IMR-90 (cell line): ENCODE measurements around the gene MPIG6B. TPM values are rescaled to one million over a fixed set of nuclear protein-coding genes. Genes with fewer than 3 reads are reported as not detected.

Experiments
- ATAC-seq: fragments of 200-7000 bp; cut with Tn5 transposase; 2 replicates; pipeline ENCODE4 v1.9.1; 2020; ENCODE audit warnings: low read depth, mild to moderate bottlenecking, moderate library complexity
- BruUV-seq: library from RNA; stranded (reverse); fragments of 400-500 nt; replicated peaks from 2 replicates; lab custom pipeline; 2021; lab: Mats Ljungman, UMichigan
- CTCF ChIA-PET: fragments of 300-600 bp; formaldehyde crosslinking; extraction: SDS; loops from one replicate; lab custom pipeline; 2021; ENCODE audit warnings: antibody characterized with exemption; lab: Yijun Ruan, JAX
- POLR2A ChIA-PET: fragments of 300-600 bp; sonication (Branson Sonifier 250); formaldehyde crosslinking; loops from one replicate; lab custom pipeline; 2022; ENCODE audit warnings: antibody characterized with exemption; ENCODE audit not compliant: unreplicated experiment; lab: Charles Lee
- DNase-seq: peaks from one replicate; pipeline ENCODE4 v3.0.0; 2013
- H2AFZ ChIP-seq: replicated peaks from 2 replicates; pipeline ENCODE3; 2013; ENCODE audit warnings: low read length, mild to moderate bottlenecking; ENCODE audit not compliant: poor library complexity
- H2AK5ac ChIP-seq: 2 replicates; pipeline ENCODE4 v1.6.1; 2013; ENCODE audit warnings: low read depth, low read length, inconsistent platforms
- H2AK9ac ChIP-seq: replicated peaks from 2 replicates; pipeline ENCODE3; 2013; ENCODE audit warnings: mild to moderate bottlenecking, low read depth, low read length, moderate library complexity; ENCODE audit not compliant: poor library complexity
- H2BK120ac ChIP-seq: 2 replicates; pipeline ENCODE4 v1.6.1; 2013; ENCODE audit warnings: low read depth, low read length, inconsistent platforms
- H2BK15ac ChIP-seq: 3 replicates; pipeline ENCODE4 v1.6.1; 2013; ENCODE audit warnings: low read depth, low read length, inconsistent platforms
- H2BK20ac ChIP-seq: 2 replicates; pipeline ENCODE4 v1.6.1; 2013; ENCODE audit warnings: low read depth, mild to moderate bottlenecking, inconsistent platforms, low read length, moderate library complexity
- H2BK5ac ChIP-seq: 2 replicates; pipeline ENCODE4 v1.6.1; 2013; ENCODE audit warnings: mild to moderate bottlenecking, low read depth, low read length, inconsistent platforms; ENCODE audit not compliant: poor library complexity, severe bottlenecking
- H3K14ac ChIP-seq: replicated peaks from 2 replicates; pipeline ENCODE4 v1.6.1; 2013; ENCODE audit warnings: low read depth, low read length, inconsistent platforms
- H3K18ac ChIP-seq: 2 replicates; pipeline ENCODE4 v1.6.1; 2013; ENCODE audit warnings: low read depth, low read length, control low read depth
- H3K23ac ChIP-seq: 2 replicates; pipeline ENCODE4 v1.6.1; 2013; ENCODE audit warnings: low read depth, low read length, inconsistent platforms
- H3K27ac ChIP-seq: 2 replicates; pipeline ENCODE4 v1.5.1; 2013; ENCODE audit warnings: mild to moderate bottlenecking, control low read depth, low read length; ENCODE audit not compliant: insufficient read depth
- H3K27me3 ChIP-seq: 2 replicates; pipeline ENCODE4 v1.6.1; 2013; ENCODE audit warnings: low read length; ENCODE audit not compliant: control insufficient read depth, insufficient read depth
- H3K36me3 ChIP-seq: 2 replicates; pipeline ENCODE4 v1.6.1; 2013; ENCODE audit warnings: low read length, mixed read lengths; ENCODE audit not compliant: control insufficient read depth, insufficient read depth
- H3K4ac ChIP-seq: 2 replicates; pipeline ENCODE4 v1.6.1; 2013; ENCODE audit warnings: low read depth, low read length, inconsistent platforms
- H3K4me1 ChIP-seq: 2 replicates; pipeline ENCODE4 v1.6.1; 2013; ENCODE audit warnings: low read length, mixed read lengths; ENCODE audit not compliant: control insufficient read depth, insufficient read depth
- H3K4me2 ChIP-seq: 2 replicates; pipeline ENCODE4 v1.6.1; 2013; ENCODE audit warnings: low read depth, mild to moderate bottlenecking, control low read depth, low read length, moderate library complexity
- H3K4me3 ChIP-seq: 2 replicates; pipeline ENCODE4 v1.5.1; 2013; ENCODE audit warnings: low read depth, mild to moderate bottlenecking, control low read depth, low read length, moderate library complexity; ENCODE audit not compliant: insufficient read depth
- H3K56ac ChIP-seq: 2 replicates; pipeline ENCODE4 v1.6.1; 2013; ENCODE audit warnings: low read length, inconsistent platforms; ENCODE audit not compliant: insufficient read depth; ENCODE audit errors: extremely low read depth
- H3K79me1 ChIP-seq, 2 experiments: 2 replicates each; pipeline ENCODE4 v1.6.1; 2013; ENCODE audit warnings: low read length in 2 of 2, inconsistent platforms in 1 of 2, low read depth in 1 of 2
- H3K9ac ChIP-seq: 2 replicates; pipeline ENCODE4 v1.6.1; 2013; ENCODE audit warnings: low read depth, low read length, control low read depth
- H3K9me1 ChIP-seq: 2 replicates; pipeline ENCODE4 v1.6.1; 2013; ENCODE audit warnings: low read length, inconsistent platforms; ENCODE audit not compliant: insufficient read depth
- H3K9me3 ChIP-seq: 2 replicates; pipeline ENCODE4 v1.6.1; 2013; ENCODE audit warnings: low read length; ENCODE audit not compliant: control insufficient read depth, insufficient read depth
- H4K20me1 ChIP-seq: 2 replicates; pipeline ENCODE4 v1.6.1; 2013; ENCODE audit warnings: low read length, inconsistent platforms; ENCODE audit not compliant: insufficient read depth
- H4K5ac ChIP-seq: 2 replicates; pipeline ENCODE4 v1.6.1; 2013; ENCODE audit warnings: mild to moderate bottlenecking, low read depth, low read length, control low read depth
- H4K8ac ChIP-seq, 2 experiments: 2 replicates each; pipeline ENCODE4 v1.6.1; 2013; ENCODE audit warnings: low read depth in 2 of 2, low read length in 2 of 2, control low read depth in 1 of 2, inconsistent platforms in 1 of 2
- H4K91ac ChIP-seq: 2 replicates; pipeline ENCODE4 v1.6.1; 2013; ENCODE audit warnings: low read depth, low read length, inconsistent platforms; ENCODE audit not compliant: insufficient read depth
- CHD1 ChIP-seq: IDR thresholded peaks from 2 replicates; pipeline ENCODE4 v1.6.1; 2012; ENCODE audit warnings: low read depth, low read length, improper control_type of control experiment
- MXI1 ChIP-seq: IDR thresholded peaks from 2 replicates; pipeline ENCODE4 v1.6.1; 2012; ENCODE audit warnings: low read depth, mild to moderate bottlenecking, low read length, moderate library complexity, borderline replicate concordance
- WGBS, 2 experiments: methylation state at CpG; one replicate each; pipeline versions ENCODE4 v1.1.5 to v1.1.7; 2013; ENCODE audit warnings: missing lambda C conversion rate in 2 of 2; ENCODE audit not compliant: insufficient read length in 1 of 2; ENCODE audit errors: extremely low coverage in 2 of 2; 5-methylcytosine and 5-hydroxymethylcytosine counted together
- dilution Hi-C: fragments of 300-500 bp; cut with HindIII; formaldehyde crosslinking; loops from one replicate; pipeline ENCODE4 v1.14.3; 2018; ENCODE audit warnings: low sequenced_read_pairs; ENCODE audit not compliant: unreplicated experiment
- in situ Hi-C: fragments of 300-500 bp; cut with MboI; formaldehyde crosslinking; loops from 3 replicates; pipeline ENCODE4 v1.14.3; 2019; ENCODE audit warnings: low sequenced_read_pairs, inconsistent platforms, mixed read lengths
- intact Hi-C: fragments of 100-400 bp; cut with micrococcal nuclease; formaldehyde crosslinking; loops from 2 replicates; pipeline ENCODE4 v1.10.0; 2022
- polyA plus RNA-seq, 3 experiments: library from polyadenylated mRNA; depleted of rRNA; stranded (reverse); fragments of >200 nt; gene quantifications; 2 replicates each; pipeline ENCODE4 v1.2.3, GENCODE V29; 2012; ENCODE audit warnings: low replicate concordance in 1 of 3
- total RNA-seq: library from RNA; depleted of rRNA; stranded (reverse); fragments of >200 nt; gene quantifications from 2 replicates; pipeline ENCODE4 v1.2.3, GENCODE V29; 2012

MPIG6B gene
- total and polyA plus RNA-seq, 2 of the 4 experiments (the other 2 are of a cell fraction): not detected

GRCh38 chr6:31701666-31702404, 21.3 kb upstream of the MPIG6B start:
- Histone ChIP-seq H2AK5ac (peak overlapping the region; percentile 70; the same call in 1 of the 2 replicates), H2BK5ac (peak overlapping the region; percentile 79), H3K79me1 (peaks cover 21 to 44% of the 10 kb centered on the region in 2 experiments), H4K20me1 (0 out of 2 replicates have a peak, but pooled peaks cover 11% of the 10 kb centered on the region), H4K8ac (peak overlapping the region; percentile 43 to 53; a peak in 2 of 4 replicates), H4K5ac (no peak overlapping the region; the same call in 1 of the 2 replicates), H4K91ac (peak overlapping the region; percentile 15; the same call in 1 of the 2 replicates), H3K14ac (peak overlapping the region; percentile 88), H3K4me1 (peaks cover 6% of the 10 kb centered on the region), H3K18ac (peak overlapping the region; percentile 10; the same call in 1 of the 2 replicates), H2BK15ac (no peak overlapping the region), H2BK120ac (no peak overlapping the region; the same call in 1 of the 2 replicates), H2AFZ (peak overlapping the region; percentile 39), H3K36me3 (peaks cover 13% of the 10 kb centered on the region), H3K4ac (peak overlapping the region; percentile 70), H3K9me3 (no peaks in the 10 kb centered on the region), H3K9me1 (peaks cover 10% of the 10 kb centered on the region), H2BK20ac (no peak overlapping the region), H3K9ac (peak overlapping the region; percentile 77), H2AK9ac (peak overlapping the region; percentile 55), H3K23ac (peak overlapping the region; percentile 78), H3K4me2 (peak overlapping the region; percentile 97), H3K27me3 (no peaks in the 10 kb centered on the region), H3K56ac (peak overlapping the region; percentile 77), H3K27ac (peak overlapping the region; percentile 82), H3K4me3 (peak overlapping the region; percentile 67)
- 44% methylated on average over 3 of the region's 7 CpGs; no CpG with 5 or more reads in 1 of the 2 experiments for WGBS, 2 experiments
- intact Hi-C loops (loop anchor here (2.0 kb wide), 2 partner anchors 29 to 129 kb away; no protein-coding TSS in a partner anchor), in situ Hi-C loops (no loop called here), dilution Hi-C loops (no loop called here)
- TF ChIP-seq CHD1 (no peak), MXI1 (peak; percentile 71; the same call in 1 of the 2 replicates)
- POLR2A ChIA-PET: interaction anchor here (0.9 kb wide), 1 partner anchor 28 kb away, joined by 3 read pairs; no protein-coding TSS in a partner anchor
- peak; percentile 41 for DNase-seq
- BruUV-seq: no TSS peak
- CTCF ChIA-PET: interaction anchor here (1.1 kb wide), 1 partner anchor 12 kb away, joined by 3 read pairs; no protein-coding TSS in a partner anchor
- ATAC-seq: peak; percentile 6; the same call in 1 of the 2 replicates
